ENCODE results near the gene GNAS-AS1.

The GNAS-AS1 gene

GRCh38 chr20:58886546-58886945, 35.8 kb upstream of the GNAS-AS1 start:
- DNase-seq (ENCODE audit: low read depth) = no peak

GRCh38 chr20:58884966-58885365, 34.3 kb upstream of the GNAS-AS1 start:
- no peak for DNase-seq (ENCODE audit: low read depth)

GRCh38 chr20:58883241-58883691, 32.6 kb upstream of the GNAS-AS1 start:
- DNase-seq (ENCODE audit: low read depth) = peak; percentile 63

- DNase-seq (ENCODE audit: low read depth) = no peak
Observed at GRCh38 chr20:58882704-58883089, 32.0 kb upstream of the GNAS-AS1 start.

GRCh38 chr20:58880994-58881752, 30.5 kb upstream of the GNAS-AS1 start:
- DNase-seq (ENCODE audit: low read depth) = no peak

GRCh38 chr20:58880441-58880840, 29.7 kb upstream of the GNAS-AS1 start:
- DNase-seq (ENCODE audit: low read depth) = no peak

GRCh38 chr20:58878399-58878798, 27.7 kb upstream of the GNAS-AS1 start:
- no peak for DNase-seq (ENCODE audit: low read depth)

GRCh38 chr20:58877976-58878360, 27.3 kb upstream of the GNAS-AS1 start:
- DNase-seq (ENCODE audit: low read depth) = no peak

- DNase-seq (ENCODE audit: low read depth) = no peak
Observed at GRCh38 chr20:58877050-58877975, 26.6 kb upstream of the GNAS-AS1 start.

GRCh38 chr20:58876437-58876836, 25.7 kb upstream of the GNAS-AS1 start:
- DNase-seq (ENCODE audit: low read depth) = no peak

- no peak for DNase-seq (ENCODE audit: low read depth)
Observed at GRCh38 chr20:58875541-58876134, 24.9 kb upstream of the GNAS-AS1 start.

GRCh38 chr20:58875111-58875510, 24.4 kb upstream of the GNAS-AS1 start:
- DNase-seq (ENCODE audit: low read depth) = no peak

GRCh38 chr20:58874469-58874868, 23.8 kb upstream of the GNAS-AS1 start:
- no peak for DNase-seq (ENCODE audit: low read depth)

GRCh38 chr20:58871533-58872102, 20.9 kb upstream of the GNAS-AS1 start:
- DNase-seq (ENCODE audit: low read depth) = no peak

GRCh38 chr20:58870293-58871014, 19.8 kb upstream of the GNAS-AS1 start:
- DNase-seq (ENCODE audit: low read depth) = peak; percentile 33

GRCh38 chr20:58869662-58870227, 19.0 kb upstream of the GNAS-AS1 start:
- no peak for DNase-seq (ENCODE audit: low read depth)

- no peak for DNase-seq (ENCODE audit: low read depth)
Observed at GRCh38 chr20:58868795-58869194, 18.1 kb upstream of the GNAS-AS1 start.

GRCh38 chr20:58867211-58867610, 16.5 kb upstream of the GNAS-AS1 start:
- no peak for DNase-seq (ENCODE audit: low read depth)

- no peak for DNase-seq (ENCODE audit: low read depth)
Observed at GRCh38 chr20:58865843-58866242, 15.1 kb upstream of the GNAS-AS1 start.

- DNase-seq (ENCODE audit: low read depth) = no peak
Observed at GRCh38 chr20:58864346-58864745, 13.6 kb upstream of the GNAS-AS1 start.

GRCh38 chr20:58863044-58863790, 12.5 kb upstream of the GNAS-AS1 start:
- DNase-seq (ENCODE audit: low read depth) = no peak
